ENCODE results near the gene RANBP1. TPM values are rescaled to one million over a fixed set of nuclear protein-coding genes. Genes with fewer than 3 reads are reported as not detected.

Gene RANBP1
- total and polyA plus RNA-seq, 9 of the 15 experiments (the other 6 are each of a cell fraction or from before 2014, with no cell fraction given) = 162 to 2,891 (median 1,289) TPM

DNA sequence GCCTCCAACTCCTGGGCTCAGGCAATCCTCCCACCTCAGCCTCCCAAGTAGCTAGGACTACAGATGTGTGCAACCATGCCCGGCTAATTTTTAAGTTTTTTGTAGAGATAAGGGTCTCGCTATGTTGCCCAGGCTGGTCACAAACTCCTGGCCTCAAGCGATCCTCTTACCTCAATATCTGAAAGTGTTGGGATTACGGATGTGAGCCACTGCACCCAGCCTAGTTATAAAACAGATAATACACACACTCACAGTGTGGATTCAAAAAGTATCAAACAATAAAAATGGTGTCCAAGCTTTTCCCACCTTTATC, 35.3 kb downstream of the RANBP1 start (continued):
- TF ChIP-seq ZNF511 (CRISPR knock-in tag; IDR thresholded peaks at IDR 0.05) = 0 out of 2 replicates have a peak, but pooled peaks have one; percentile 34
- TF ChIP-seq IRF2 (CRISPR knock-in tag; IDR thresholded peaks at IDR 0.05) = 0 out of 2 replicates have a peak, but pooled peaks have one; percentile 7
- TF ChIP-seq, protein P1, sequence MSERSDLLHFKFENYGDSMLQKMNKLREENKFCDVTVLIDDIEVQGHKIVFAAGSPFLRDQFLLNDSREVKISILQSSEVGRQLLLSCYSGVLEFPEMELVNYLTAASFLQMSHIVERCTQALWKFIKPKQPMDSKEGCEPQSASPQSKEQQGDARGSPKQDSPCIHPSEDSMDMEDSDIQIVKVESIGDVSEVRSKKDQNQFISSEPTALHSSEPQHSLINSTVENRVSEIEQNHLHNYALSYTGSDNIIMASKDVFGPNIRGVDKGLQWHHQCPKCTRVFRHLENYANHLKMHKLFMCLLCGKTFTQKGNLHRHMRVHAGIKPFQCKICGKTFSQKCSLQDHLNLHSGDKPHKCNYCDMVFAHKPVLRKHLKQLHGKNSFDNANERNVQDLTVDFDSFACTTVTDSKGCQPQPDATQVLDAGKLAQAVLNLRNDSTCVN (CRISPR knock-in tag; IDR thresholded peaks at IDR 0.05) = no peak
- no peak for TF ChIP-seq TAL1 (IDR thresholded peaks at IDR 0.05)
- no peak for TF ChIP-seq GATAD2A (IDR thresholded peaks at IDR 0.05)

DNA sequence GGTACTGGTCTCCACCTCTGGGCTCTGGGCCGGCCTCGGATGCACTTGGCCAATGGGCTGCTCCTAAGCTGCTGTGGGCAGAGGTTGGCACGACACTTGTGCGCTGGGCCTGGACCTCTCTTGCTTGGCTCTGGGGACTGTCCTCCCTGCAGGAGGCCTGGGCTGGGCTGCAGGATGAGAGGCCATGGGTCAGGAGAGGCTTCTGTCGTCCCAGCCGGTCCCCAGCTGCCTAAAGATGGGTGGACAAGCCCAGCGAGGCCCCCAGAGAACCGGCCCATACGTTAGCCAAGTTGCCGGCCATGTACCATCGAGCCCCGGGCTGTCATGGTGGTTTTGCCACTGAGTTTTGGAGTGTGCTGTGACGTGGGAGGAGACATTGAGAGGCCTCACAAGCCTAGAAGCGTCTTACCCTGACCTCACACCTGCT, 36.6 kb downstream of the RANBP1 start:
- Histone ChIP-seq H3K36me3 (ENCODE audit: control insufficient read depth, insufficient read depth, low read length) (no peaks in the 10 kb centered on the region), H2AFZ (ENCODE audit: low read depth, low read length) (0 out of 2 replicates have a peak overlapping the region, but pooled peaks have one; percentile 1), H3K27me3 (ENCODE audit: control insufficient read depth in 2 of 2, insufficient read depth in 2 of 2, low read length in 2 of 2) (peaks cover 19 to 47% of the 10 kb centered on the region in 2 experiments; a peak in 4 of 5 replicates), H3K4me1 (replicated peaks in 1 of 2; ENCODE audit: control insufficient read depth in 2 of 2, insufficient read depth in 2 of 2, low read length in 2 of 2) (peaks cover 0 to 75% of the 10 kb centered on the region in 2 experiments; a peak in 2 of 5 replicates), H3K79me2 (ENCODE audit: control insufficient read depth, insufficient read depth, low read length) (no peaks in the 10 kb centered on the region), H3K9ac (ENCODE audit: insufficient read depth in 1 of 2, low read depth in 2 of 2, low read length in 2 of 2) (peak overlapping the region in 1 of 2 experiments; percentile 50; a peak in 2 of 4 replicates), H3K4me3 (no peak overlapping the region), H3K4me2 (ENCODE audit: insufficient read depth, low read length) (no peak overlapping the region), H3K9me3 (replicated peaks; ENCODE audit: control insufficient read depth, insufficient read depth, low read depth, low read length) (no peaks in the 10 kb centered on the region), H3K27ac (ENCODE audit: extremely low read depth, low read depth, low read length) (no peak overlapping the region), H3K9me1 (ENCODE audit: control insufficient read depth, insufficient read depth, low read length) (no peaks in the 10 kb centered on the region), H4K20me1 (replicated peaks; ENCODE audit: control insufficient read depth, insufficient read depth, low read length) (peaks cover 42% of the 10 kb centered on the region)
- ChIA-PET CTCF (ENCODE audit: low intra/inter-chr PET ratio) (no interaction called here), POLR2A (interaction anchor here (1.1 to 2.2 kb wide), 5 partner anchors 14 to 35 kb away, joined by 3 to 5 read pairs (median 4); partner anchors contain the start of gene TRMT2A)
- in situ Hi-C loops (cut with MboI) = loop anchor here (25.0 kb wide), 1 partner anchor 535 kb away; no protein-coding TSS in a partner anchor
- DNase-seq (ENCODE audit: extremely low read depth in 1 of 4, low spot score in 3 of 4) (no peak), FAIRE-seq (no peak), ATAC-seq (no peak)
- intact Hi-C loops (cut with micrococcal nuclease) = loop anchor here (10.0 kb wide), 1 partner anchor 262 kb away; no protein-coding TSS in a partner anchor
- 20% methylated on average over 14 of the region's 14 CpGs for WGBS (ENCODE audit: insufficient coverage, low coverage, missing lambda C conversion rate)
- BruUV-seq (replicated peaks) = no TSS peak
- TF ChIP-seq SP2 (IDR thresholded peaks at IDR 0.05; ENCODE audit: extremely low read depth, low read depth, low read length, poor library complexity, severe bottlenecking) (peak; percentile 2), ATF1 (CRISPR knock-in tag; IDR thresholded peaks at IDR 0.05) (0 out of 2 replicates have a peak, but pooled peaks have one; percentile 36), ATF1 (tag; IDR thresholded peaks at IDR 0.05) (no peak), MYC (IDR thresholded peaks at IDR 0.05; ENCODE audit: low read depth, low read length) (no peak), MYC (CRISPR knock-in tag; IDR thresholded peaks at IDR 0.05; ENCODE audit: borderline replicate concordance, low read depth) (peak; percentile 49; the same call in 1 of the 2 replicates), ZNF282 (CRISPR knock-in tag; IDR thresholded peaks at IDR 0.05) (peak; percentile 96), ZNF384 (IDR thresholded peaks at IDR 0.05; ENCODE audit: low read depth, low read length) (no peak), PHB2 (IDR thresholded peaks at IDR 0.05; ENCODE audit: low read depth) (no peak), NFE2 (IDR thresholded peaks at IDR 0.05; ENCODE audit: low read depth) (no peak), ESRRA (IDR thresholded peaks at IDR 0.05; ENCODE audit: borderline replicate concordance, low read depth) (no peak), ARNT (IDR thresholded peaks at IDR 0.05) (no peak), ZNF589 (CRISPR knock-in tag; IDR thresholded peaks at IDR 0.05; ENCODE audit: low read depth) (no peak), RBFOX2 (IDR thresholded peaks at IDR 0.05; ENCODE audit: low read depth, low read length) (0 out of 2 replicates have a peak, but pooled peaks have one; percentile 14), ZNF316 (IDR thresholded peaks at IDR 0.05) (no peak), ZNF24 (IDR thresholded peaks at IDR 0.05) (no peak), RBM34 (IDR thresholded peaks at IDR 0.05; ENCODE audit: borderline replicate concordance, insufficient read depth, low read length) (no peak), CREM (IDR thresholded peaks at IDR 0.05; ENCODE audit: low read depth) (no peak)

All from K562 (cell line).